Measurements from ENCODE around the gene TGFBR1.

GRCh38 chr9:99137225-99137624 is 32.3 kb downstream of the TGFBR1 start:
- TF ChIP-seq EZH2phosphoT487 (IDR thresholded peaks at IDR 0.05), result no peak
- TF ChIP-seq, protein P1, sequence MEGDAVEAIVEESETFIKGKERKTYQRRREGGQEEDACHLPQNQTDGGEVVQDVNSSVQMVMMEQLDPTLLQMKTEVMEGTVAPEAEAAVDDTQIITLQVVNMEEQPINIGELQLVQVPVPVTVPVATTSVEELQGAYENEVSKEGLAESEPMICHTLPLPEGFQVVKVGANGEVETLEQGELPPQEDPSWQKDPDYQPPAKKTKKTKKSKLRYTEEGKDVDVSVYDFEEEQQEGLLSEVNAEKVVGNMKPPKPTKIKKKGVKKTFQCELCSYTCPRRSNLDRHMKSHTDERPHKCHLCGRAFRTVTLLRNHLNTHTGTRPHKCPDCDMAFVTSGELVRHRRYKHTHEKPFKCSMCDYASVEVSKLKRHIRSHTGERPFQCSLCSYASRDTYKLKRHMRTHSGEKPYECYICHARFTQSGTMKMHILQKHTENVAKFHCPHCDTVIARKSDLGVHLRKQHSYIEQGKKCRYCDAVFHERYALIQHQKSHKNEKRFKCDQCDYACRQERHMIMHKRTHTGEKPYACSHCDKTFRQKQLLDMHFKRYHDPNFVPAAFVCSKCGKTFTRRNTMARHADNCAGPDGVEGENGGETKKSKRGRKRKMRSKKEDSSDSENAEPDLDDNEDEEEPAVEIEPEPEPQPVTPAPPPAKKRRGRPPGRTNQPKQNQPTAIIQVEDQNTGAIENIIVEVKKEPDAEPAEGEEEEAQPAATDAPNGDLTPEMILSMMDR (IDR thresholded peaks at IDR 0.05), result no peak
- TF ChIP-seq EZH2 (IDR thresholded peaks at IDR 0.05), result no peak
